Lower lobe of right lung (tissue), 2 donors: ENCODE results near the gene SLC12A4. TPM values are rescaled to one million over a fixed set of nuclear protein-coding genes. Genes with fewer than 3 reads are reported as not detected.

Experiments used
- ATAC-seq, 2 donors: fragments of 200-7000 bp; cut with Tn5 transposase; one replicate each; pipeline ENCODE4 v1.9.1; 2020 to 2022; ENCODE audit warnings: mild to moderate bottlenecking in 2 of 2, moderate library complexity in 2 of 2
- DNase-seq: peaks from one replicate; pipeline ENCODE4 v3.0.0-alpha.2; 2020
- H3K27ac ChIP-seq: fragments of 200-600 bp; one replicate; pipeline ENCODE4 v1.8.0; 2022
- H3K27me3 ChIP-seq: fragments of 200-600 bp; one replicate; pipeline ENCODE4 v1.8.0; 2022; ENCODE audit warnings: low read depth
- H3K36me3 ChIP-seq: fragments of 200-600 bp; one replicate; pipeline ENCODE4 v1.8.0; 2022; ENCODE audit warnings: mild to moderate bottlenecking
- H3K4me1 ChIP-seq: fragments of 200-600 bp; one replicate; pipeline ENCODE4 v1.8.0; 2022
- H3K4me3 ChIP-seq: fragments of 200-600 bp; one replicate; pipeline ENCODE4 v1.8.0; 2022; ENCODE audit warnings: mild to moderate bottlenecking
- H3K9me3 ChIP-seq: fragments of 200-600 bp; one replicate; pipeline ENCODE4 v1.8.0; 2022
- intact Hi-C: fragments of 100-400 bp; cut with DNase I; formaldehyde crosslinking; loops from one replicate; pipeline ENCODE4 v1.11.0; 2022
- total RNA-seq: library from RNA; stranded (reverse); fragmentation: NEBNext Ultra II Directional; extraction: Animal tissue kit (Norgen Biotek cat#: 25700); gene quantifications from one replicate; pipeline ENCODE4 v1.2.1, GENCODE V29; 2021
- TF ChIP-seq, protein P1 (sequence below): fragments of 200-600 bp; IDR thresholded peaks from one replicate; pipeline ENCODE4 v1.8.0; 2022; ENCODE audit warnings: antibody characterized with exemption, mild to moderate bottlenecking
- donor health status: DM: no; HTN: yes; CAD: no; lungs with severe emphysema.

Gene SLC12A4
- total RNA-seq, 1 donor from 2014 or later = 80.3 TPM

- H3K27ac ChIP-seq = peak overlapping the region; percentile 99
- intact Hi-C loops = no loop called here
- H3K36me3 ChIP-seq = peaks cover 19% of the 10 kb centered on the region
- peak overlapping the region; percentile 94 for H3K4me3 ChIP-seq
- peaks cover 65% of the 10 kb centered on the region for H3K4me1 ChIP-seq
- ATAC-seq = peak; percentile 19 to 33
- DNase-seq = no peak
- H3K9me3 ChIP-seq = no peaks in the 10 kb centered on the region
- H3K27me3 ChIP-seq = no peaks in the 10 kb centered on the region
- TF ChIP-seq, protein P1, sequence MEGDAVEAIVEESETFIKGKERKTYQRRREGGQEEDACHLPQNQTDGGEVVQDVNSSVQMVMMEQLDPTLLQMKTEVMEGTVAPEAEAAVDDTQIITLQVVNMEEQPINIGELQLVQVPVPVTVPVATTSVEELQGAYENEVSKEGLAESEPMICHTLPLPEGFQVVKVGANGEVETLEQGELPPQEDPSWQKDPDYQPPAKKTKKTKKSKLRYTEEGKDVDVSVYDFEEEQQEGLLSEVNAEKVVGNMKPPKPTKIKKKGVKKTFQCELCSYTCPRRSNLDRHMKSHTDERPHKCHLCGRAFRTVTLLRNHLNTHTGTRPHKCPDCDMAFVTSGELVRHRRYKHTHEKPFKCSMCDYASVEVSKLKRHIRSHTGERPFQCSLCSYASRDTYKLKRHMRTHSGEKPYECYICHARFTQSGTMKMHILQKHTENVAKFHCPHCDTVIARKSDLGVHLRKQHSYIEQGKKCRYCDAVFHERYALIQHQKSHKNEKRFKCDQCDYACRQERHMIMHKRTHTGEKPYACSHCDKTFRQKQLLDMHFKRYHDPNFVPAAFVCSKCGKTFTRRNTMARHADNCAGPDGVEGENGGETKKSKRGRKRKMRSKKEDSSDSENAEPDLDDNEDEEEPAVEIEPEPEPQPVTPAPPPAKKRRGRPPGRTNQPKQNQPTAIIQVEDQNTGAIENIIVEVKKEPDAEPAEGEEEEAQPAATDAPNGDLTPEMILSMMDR = no peak
Measured at GRCh38 chr16:67966549-67967182, 1.8 kb downstream of the SLC12A4 start.

- intact Hi-C loops = no loop called here
- Histone ChIP-seq H3K4me1 (peaks cover 72% of the 10 kb centered on the region), H3K4me3 (peak overlapping the region; percentile 94), H3K27ac (peak overlapping the region; percentile 99), H3K27me3 (no peaks in the 10 kb centered on the region), H3K36me3 (peaks cover 26% of the 10 kb centered on the region), H3K9me3 (no peaks in the 10 kb centered on the region)
- no peak for DNase-seq
- ATAC-seq = no peak
- TF ChIP-seq, protein P1 = no peak
Measured at GRCh38 chr16:67965668-67966548, 2.5 kb downstream of the SLC12A4 start.

GRCh38 chr16:67964477-67965131, 3.8 kb downstream of the SLC12A4 start:
- Histone ChIP-seq H3K36me3 (peaks cover 39% of the 10 kb centered on the region), H3K27me3 (no peaks in the 10 kb centered on the region), H3K4me1 (peaks cover 85% of the 10 kb centered on the region), H3K4me3 (no peak overlapping the region), H3K27ac (no peak overlapping the region), H3K9me3 (no peaks in the 10 kb centered on the region)
- TF ChIP-seq, protein P1 = no peak
- no peak for ATAC-seq
- intact Hi-C loops = no loop called here
- DNase-seq = no peak

- ATAC-seq (no peak), DNase-seq (no peak)
- Histone ChIP-seq H3K27ac (peak overlapping the region; percentile 58), H3K9me3 (no peaks in the 10 kb centered on the region), H3K4me1 (peaks cover 86% of the 10 kb centered on the region), H3K27me3 (no peaks in the 10 kb centered on the region), H3K36me3 (peaks cover 47% of the 10 kb centered on the region), H3K4me3 (no peak overlapping the region)
- intact Hi-C loops = no loop called here
- TF ChIP-seq, protein P1 = no peak
Measured at GRCh38 chr16:67963662-67964321, 4.6 kb downstream of the SLC12A4 start.

DNA sequence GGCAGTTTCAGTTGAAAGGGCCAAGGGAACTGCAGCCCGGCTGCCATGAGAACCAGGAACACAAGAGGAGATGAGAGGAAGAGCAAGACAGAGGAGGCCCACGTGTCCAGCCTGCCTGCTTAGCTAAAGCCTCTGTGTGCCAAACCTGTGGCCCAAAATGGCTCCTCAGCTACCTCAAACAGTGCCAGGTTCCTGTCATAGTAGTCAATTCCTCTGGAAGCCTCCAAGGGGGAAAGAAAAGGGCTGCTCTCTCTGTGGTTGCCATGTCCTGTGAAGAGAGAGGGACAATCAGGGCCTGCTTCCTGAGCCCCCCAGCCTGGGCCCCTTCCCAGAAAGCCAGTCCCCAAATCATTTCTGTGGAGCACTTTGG, 5.2 kb downstream of the SLC12A4 start:
- H3K4me3 ChIP-seq = no peak overlapping the region
- DNase-seq = no peak
- no peak for ATAC-seq
- H3K4me1 ChIP-seq = peaks cover 90% of the 10 kb centered on the region
- no peaks in the 10 kb centered on the region for H3K27me3 ChIP-seq
- peaks cover 53% of the 10 kb centered on the region for H3K36me3 ChIP-seq
- intact Hi-C loops = no loop called here
- TF ChIP-seq, protein P1 = no peak
- H3K27ac ChIP-seq = peak overlapping the region; percentile 58
- no peaks in the 10 kb centered on the region for H3K9me3 ChIP-seq
